HG02852 (cell line): Measurements from ENCODE around the gene PRKCB.

ENCODE experiments used
- ATAC-seq: cut with Tn5 transposase; IDR thresholded peaks from one replicate; pipeline ENCODE4 v1.9.1; 2021; ENCODE audit warnings: mild to moderate bottlenecking, moderate library complexity; ENCODE audit not compliant: unreplicated experiment

The PRKCB gene

DNA sequence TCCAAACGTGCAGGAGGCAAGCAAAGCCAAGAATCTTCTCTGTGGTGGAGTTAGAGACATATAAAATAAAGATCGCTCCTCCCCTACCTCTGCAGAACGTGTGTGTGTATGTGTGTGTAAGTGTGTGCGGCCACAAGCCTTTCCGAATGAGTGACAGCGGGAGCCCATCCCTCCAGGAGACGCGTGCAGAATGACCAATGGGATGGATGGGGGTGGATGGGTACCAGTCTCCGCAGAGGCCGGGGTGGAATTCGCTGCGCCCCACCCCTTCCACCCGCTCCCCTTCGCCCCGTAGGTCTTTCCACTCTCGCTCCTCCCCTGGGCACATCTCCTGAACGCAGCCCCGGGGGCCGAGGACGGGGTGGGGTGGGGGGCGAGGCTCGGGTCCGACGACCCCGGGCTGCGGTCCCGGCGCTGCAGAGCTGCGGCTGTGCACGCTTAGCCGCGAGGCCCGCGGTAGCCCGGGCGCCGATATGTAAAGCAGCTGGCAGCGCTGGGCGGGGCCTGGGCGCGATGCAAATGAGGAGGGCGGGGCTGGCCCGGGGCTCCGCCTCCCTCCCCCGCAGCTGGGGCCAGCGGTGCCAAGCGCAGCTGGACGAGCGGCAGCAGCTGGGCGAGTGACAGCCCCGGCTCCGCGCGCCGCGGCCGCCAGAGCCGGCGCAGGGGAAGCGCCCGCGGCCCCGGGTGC, at the start of gene PRKCB:
Gene PRKCB, plus strand, starts transcription at position 594 of the 688 bp plus-strand sequence.
- ATAC-seq: peak; percentile 71

GRCh38 chr16:23786964-23787561, 48.7 kb upstream of the PRKCB start:
- ATAC-seq: no peak

DNA sequence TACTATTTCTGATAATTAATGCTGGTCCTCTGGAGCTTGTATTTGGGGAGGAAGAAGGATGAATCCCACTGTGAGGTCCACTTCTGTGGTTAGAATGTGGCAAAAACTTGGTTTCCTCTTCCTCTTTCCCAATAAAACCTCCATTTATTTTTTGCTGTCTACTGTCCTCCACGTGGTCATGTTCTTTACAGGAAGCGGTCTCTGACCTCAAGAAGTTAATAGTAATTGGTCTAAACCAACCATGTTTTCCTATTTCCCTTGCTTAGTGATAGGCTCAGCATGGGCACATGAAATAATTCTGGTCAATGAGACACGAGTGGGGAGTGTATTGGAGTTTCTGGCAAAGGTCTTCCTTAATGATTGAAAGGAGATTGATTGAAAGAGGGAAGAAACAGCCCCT, 47.1 kb upstream of the PRKCB start:
- ATAC-seq: no peak

DNA sequence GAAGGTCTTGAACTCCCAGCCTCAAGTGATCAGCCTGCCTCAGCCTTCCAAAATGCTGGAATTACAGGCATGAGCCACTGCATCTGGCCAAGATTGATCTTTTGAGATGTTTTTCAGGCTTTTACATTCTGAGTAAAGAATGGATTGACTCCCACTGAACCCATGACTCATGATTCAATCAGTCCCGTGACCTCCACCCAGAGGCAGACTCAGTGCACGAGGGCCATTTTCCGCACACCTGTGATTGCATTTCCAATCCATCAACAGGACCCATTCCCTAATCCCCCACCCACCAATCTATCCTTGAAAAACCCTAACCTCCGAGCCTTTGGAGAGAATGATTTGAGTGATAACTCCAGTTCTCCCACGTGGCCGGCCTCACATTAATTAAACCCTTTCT, 40.4 kb upstream of the PRKCB start:
- no peak for ATAC-seq

DNA sequence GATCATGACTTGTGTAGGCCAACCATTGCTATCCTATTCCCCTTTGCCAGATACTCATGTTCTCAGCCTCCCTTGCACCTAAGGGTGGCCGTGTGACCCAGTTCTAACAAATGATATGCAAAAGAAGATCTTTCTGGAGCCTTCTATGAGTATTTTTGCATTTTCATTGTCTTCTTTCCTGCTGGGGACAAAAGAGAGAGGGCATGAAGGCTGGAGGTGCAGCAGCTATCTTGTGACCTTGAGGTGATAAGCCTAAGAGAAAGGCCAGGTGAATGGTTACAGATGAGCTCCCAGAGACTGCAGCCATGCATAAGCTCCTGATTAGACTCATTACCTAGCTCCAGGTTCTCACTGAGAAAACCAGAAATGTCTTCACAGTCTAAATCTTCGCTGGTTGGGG, 38.8 kb upstream of the PRKCB start:
- no peak for ATAC-seq

- no peak for ATAC-seq
These were observed 34.4 kb upstream of the PRKCB start for GRCh38 chr16:23801378-23801777.

DNA sequence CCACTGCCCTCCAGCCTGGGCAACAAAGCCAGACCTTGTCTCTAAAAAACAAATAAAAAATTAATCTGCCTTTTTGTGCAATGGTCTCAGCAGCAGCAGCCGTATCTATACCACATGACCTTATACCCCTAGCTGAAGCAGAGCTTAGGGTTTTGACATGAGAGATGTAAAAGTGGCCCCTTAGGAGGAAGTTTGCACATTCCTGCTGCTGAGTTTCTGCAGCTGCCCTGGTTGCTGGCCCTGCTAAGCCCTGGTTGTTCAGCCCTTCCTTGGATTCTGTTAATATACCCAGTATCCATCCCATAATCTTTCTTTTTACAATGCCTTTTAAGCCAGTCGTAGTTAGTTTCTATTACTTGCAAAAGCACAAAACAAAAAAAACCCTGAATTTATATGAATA, 33.0 kb upstream of the PRKCB start:
- ATAC-seq: no peak

GRCh38 chr16:23803591-23804123, 32.1 kb upstream of the PRKCB start:
- no peak for ATAC-seq

DNA sequence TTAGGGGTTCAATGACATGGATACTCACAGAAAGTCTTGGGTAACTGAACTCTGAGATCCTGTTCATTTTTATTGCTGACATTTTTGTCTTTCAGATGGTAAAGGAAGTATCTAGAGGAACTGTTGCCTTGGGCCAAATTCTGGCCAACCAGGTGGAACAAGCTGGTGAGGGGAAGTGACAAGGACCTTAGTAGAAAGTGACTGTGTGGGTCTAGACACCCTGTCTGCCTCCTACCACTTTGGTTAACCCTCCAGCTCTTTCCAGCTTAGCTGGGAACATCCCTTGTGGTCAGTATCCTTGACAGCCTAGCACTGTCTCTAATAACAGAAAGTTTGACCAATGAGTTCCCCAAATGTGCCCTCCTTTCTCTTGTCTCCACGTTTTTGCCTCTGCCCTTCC, 28.8 kb upstream of the PRKCB start:
- ATAC-seq: no peak

GRCh38 chr16:23821467-23821866, 14.3 kb upstream of the PRKCB start:
- ATAC-seq: no peak

DNA sequence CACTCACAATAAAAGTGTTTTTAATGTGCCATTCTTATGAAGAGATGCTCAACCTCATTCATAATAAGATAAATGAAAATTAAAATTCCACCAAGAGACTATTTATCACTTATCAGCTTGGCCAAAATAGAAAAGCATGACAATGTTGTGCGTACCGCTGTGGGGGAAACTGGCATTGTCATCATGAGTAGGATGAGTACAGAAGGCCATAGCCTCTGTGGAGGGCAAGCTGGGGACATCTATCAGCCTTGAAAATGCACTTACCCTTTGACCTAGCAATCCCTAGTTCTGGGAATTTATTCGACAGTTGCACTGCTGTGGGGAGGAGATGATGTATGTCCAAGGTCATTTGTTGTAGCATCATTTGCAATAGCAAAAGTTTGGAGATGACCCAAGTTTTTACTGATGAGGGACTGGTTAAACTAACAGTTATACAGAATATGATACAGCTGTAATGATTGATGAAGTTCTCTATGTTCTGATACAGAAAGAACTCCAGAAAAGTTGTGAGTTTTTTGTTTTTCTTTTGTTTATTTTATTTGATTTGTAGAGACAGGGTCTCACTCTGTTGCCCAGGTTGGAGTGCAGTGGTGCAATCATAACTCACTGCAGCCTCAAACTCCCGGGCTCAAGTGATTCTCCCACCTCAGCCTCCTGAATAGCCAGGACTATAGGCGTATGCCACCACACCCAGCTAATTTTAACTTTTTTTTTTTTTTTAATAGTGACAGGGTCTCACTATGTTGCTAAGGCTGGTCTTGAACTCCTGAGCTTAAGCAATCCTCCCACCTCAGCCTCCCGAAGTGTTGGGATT, 13.7 kb upstream of the PRKCB start:
- no peak for ATAC-seq

DNA sequence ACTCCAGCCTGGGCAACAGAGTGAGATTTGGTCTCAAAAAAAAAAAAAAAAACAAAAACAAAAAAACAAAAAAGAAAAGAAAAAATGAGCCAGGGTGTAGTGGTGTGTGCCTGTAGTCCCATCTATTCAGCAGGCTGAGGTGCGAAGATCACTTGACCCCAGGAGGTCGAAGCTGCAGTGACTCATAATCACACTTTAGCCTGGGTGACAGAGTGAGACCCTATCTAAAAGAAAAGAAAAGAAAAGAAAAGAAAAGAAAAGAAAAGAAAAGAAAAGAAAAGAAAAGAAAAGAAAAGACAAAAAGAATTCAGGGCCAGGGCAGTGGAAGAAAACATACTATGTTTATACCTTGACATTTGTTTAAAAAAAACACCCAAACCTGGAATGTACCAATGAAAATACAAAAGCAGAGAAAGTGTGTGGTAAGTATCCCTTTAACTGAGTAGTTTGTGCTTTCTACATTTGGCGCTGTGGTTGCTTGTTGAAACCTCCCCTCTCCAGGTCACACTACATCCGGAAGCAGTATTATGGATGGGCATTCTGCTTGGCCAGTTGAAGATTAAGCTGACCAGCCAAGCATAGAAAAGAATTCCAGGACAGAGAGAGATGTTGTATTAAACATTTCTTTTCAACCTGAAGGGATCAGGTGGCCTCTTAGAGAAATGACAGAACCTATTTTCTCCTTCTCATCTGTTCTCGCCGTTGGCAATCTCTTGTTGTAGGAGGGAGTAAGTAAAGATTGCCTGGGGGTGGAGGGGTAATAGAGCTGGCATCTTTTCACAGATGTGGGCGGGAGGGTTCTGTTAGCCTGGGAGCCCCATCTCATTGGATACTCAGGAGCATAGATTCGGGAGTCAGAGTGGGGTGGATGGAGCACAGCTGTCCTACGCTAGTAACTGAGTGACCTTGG, 12.1 kb upstream of the PRKCB start:
- ATAC-seq: no peak

- no peak for ATAC-seq
These were observed 10.9 kb upstream of the PRKCB start for GRCh38 chr16:23824909-23825308.

- peak; percentile 66 for ATAC-seq
These were observed 9.2 kb upstream of the PRKCB start for GRCh38 chr16:23826528-23827045.

DNA sequence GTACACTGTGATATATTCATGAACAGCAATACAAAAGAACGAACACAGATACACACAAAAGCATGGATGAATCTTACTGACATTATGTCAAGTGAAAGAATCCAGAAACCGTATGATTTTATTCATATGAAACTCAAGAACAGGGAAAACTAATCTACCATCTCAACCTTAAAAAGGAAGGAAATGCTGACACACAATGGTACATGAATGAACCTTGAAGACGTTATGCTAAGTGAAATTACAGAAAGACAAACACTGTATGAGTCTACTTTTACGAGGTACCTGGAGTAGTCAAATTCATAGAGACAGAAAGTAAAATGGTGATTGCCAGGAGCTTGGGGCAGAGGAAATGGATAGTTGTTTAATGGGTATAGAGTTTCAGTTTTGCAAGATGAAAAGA, 8.7 kb upstream of the PRKCB start:
- ATAC-seq: no peak

- no peak for ATAC-seq
These were observed 6.3 kb upstream of the PRKCB start for GRCh38 chr16:23829454-23829853.

DNA sequence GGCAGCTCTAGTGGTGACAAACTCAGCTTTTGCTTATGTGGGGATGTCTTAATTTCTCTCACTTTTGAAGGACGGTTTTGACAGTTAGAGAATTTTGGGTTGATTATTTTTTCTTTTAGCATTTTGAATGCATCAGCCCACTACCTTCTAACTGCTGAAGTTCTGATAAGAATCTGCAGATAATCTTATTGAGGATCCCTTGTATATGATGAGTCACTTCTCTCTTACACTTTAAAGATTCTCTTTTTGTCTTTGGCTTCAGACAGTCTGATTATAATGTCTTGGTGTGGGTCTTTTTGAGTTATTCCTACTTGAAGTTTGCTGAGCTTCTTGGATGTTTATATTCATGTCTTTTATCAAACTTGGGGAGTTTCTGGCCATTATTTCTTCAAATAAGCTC, 5.5 kb upstream of the PRKCB start:
- ATAC-seq: no peak

GRCh38 chr16:23832882-23833281, 2.9 kb upstream of the PRKCB start:
- ATAC-seq: no peak

- no peak for ATAC-seq
These were observed 2.3 kb upstream of the PRKCB start for GRCh38 chr16:23833504-23833903.

- no peak for ATAC-seq
These were observed 1.7 kb upstream of the PRKCB start for GRCh38 chr16:23833960-23834685.
